Suprapubic skin (tissue), 4 donors: ENCODE data around the gene ANP32E. TPM values are rescaled to one million over a fixed set of nuclear protein-coding genes. Genes with fewer than 3 reads are reported as not detected.

ENCODE experiments used
- DNase-seq, 2 donors: peaks; one replicate each; pipeline ENCODE4 v3.0.0-alpha.2; 2019; ENCODE audit warnings: low spot score in 2 of 2
- H3K27ac ChIP-seq: fragments of 200-600 bp; sonication (generic); one replicate; pipeline ENCODE4 v1.5.1; 2019
- H3K27me3 ChIP-seq: fragments of 200-600 bp; sonication (generic); one replicate; pipeline ENCODE4 v1.5.1; 2019
- H3K36me3 ChIP-seq: fragments of 200-600 bp; sonication (generic); one replicate; pipeline ENCODE4 v1.5.1; 2019
- H3K4me1 ChIP-seq: fragments of 200-600 bp; sonication (generic); one replicate; pipeline ENCODE4 v1.5.1; 2019
- H3K4me3 ChIP-seq: fragments of 200-600 bp; sonication (generic); one replicate; pipeline ENCODE4 v1.5.1; 2019; ENCODE audit warnings: mild to moderate bottlenecking
- H3K9me3 ChIP-seq: fragments of 200-600 bp; sonication (generic); one replicate; pipeline ENCODE4 v1.5.1; 2019
- CTCF ChIP-seq, 2 donors: fragments of 200-600 bp in 1 of 2; fragments of 450-650 bp in 1 of 2; sonication (generic) in 1 of 2; IDR thresholded peaks; one replicate each; pipeline ENCODE4 v1.5.1; 2016 to 2019; ENCODE audit warnings: antibody characterized with exemption in 2 of 2, mild to moderate bottlenecking in 1 of 2, moderate library complexity in 1 of 2
- EP300 ChIP-seq: sonication (generic); formaldehyde crosslinking; IDR thresholded peaks from one replicate; pipeline ENCODE4 v1.6.1; 2017; ENCODE audit warnings: antibody characterized with exemption
- POLR2A ChIP-seq, 2 donors: fragments of 450-650 bp; IDR thresholded peaks; one replicate each; pipeline ENCODE4 v1.6.1; 2017; ENCODE audit warnings: antibody characterized with exemption in 2 of 2, mild to moderate bottlenecking in 2 of 2, moderate library complexity in 2 of 2
- POLR2AphosphoS5 ChIP-seq, 3 donors: sonication (generic); formaldehyde crosslinking; IDR thresholded peaks; one replicate each; pipeline ENCODE4 v1.6.1; 2017; ENCODE audit warnings: antibody characterized with exemption in 3 of 3
- whole genome bisulfite sequencing: methylation state at CpG from one replicate; pipeline ENCODE4 v1.1.5; 2018; 5-methylcytosine and 5-hydroxymethylcytosine counted together
- total RNA-seq, 4 donors: library from RNA; depleted of rRNA; stranded (reverse); fragments of >200 nt; gene quantifications; one replicate each; pipeline ENCODE4 v1.1.0, GENCODE V29; 2016

Gene ANP32E
- total RNA-seq, result 10 to 100 TPM in 3 of 4 donors, 1 to 10 TPM in 1; 7.5 to 17.6 (median 13.7) TPM

DNA sequence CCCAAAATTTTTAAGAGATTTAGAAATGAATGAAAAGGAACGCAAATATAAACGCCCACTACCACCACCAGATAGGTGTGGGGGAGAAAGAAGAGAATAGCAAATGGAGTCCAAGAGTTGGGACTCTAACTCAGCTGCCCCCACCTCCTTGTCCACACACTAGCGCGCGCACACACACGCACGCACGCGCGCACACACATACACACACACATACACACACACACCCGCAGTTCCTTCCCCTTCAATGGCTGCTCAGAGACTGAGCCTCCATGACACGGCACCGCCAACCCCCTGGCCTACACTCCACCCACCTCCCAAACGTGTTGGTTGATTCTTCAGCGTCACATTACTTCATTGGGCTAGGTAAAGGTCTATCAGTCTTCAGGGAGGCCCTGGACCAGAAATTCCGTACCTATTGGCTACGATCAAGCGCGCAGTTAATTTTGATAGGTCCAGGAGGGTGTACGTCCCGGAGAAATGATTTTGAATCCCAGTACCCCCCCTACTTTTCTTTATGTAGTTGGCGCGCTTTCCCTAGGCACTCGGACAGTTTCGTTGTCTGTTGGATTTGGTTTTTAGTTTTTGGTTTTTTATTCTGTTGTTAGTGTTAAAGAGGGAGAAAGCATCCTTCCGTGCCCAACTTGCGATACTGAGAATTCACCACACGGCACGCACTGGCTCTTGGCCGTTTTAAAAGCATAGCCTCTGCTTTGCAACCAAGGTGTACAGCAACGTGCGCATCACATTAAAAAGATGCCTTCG is at the start of gene ANP32E:
TSS of gene ANP32E (minus strand) at position 261 of the 762 bp plus-strand sequence. CDS start 326 bp downstream, outside the sequence.
- WGBS, result under 1% methylated on average over 33 of the region's 33 CpGs
- Histone ChIP-seq H3K27me3 (no peaks in the 10 kb centered on the region), H3K27ac (peak within 1 kb of the TSS; percentile 99), H3K4me1 (peaks cover 21% of the 10 kb centered on the region), H3K9me3 (no peaks in the 10 kb centered on the region), H3K36me3 (no peaks in the 10 kb centered on the region), H3K4me3 (peak within 1 kb of the TSS; percentile 99)
- peak; percentile 96 to 97 for DNase-seq
- TF ChIP-seq POLR2A (IDR thresholded peaks at IDR 0.05), result peak; percentile 16 to 69
- TF ChIP-seq POLR2AphosphoS5 (IDR thresholded peaks at IDR 0.05), result peak; percentile 42 to 95 (median 94)
- TF ChIP-seq CTCF (IDR thresholded peaks at IDR 0.05), result peak in 1 of 2 donors; percentile 7
- TF ChIP-seq EP300, result no peak

DNA sequence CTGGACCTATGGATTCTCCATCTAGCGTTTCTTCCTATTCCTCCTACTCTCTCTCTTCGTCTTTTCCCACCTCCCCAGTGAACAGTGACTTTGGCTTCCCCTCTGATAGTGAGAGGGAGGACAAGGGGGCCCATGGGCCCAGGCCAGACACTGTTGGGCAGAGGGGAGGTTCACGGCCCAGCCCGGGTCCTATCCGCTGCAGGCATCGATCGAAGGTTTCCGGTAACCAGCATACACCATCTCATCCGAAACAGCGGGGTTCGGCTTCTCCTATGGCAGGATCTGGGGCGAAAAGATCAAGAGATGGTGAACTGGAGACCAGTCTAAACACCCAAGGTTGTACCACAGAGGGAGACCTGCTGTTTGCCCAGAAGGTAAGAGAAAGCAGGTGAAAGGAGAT is 47.3 kb upstream of the ANP32E start:
- Histone ChIP-seq H3K4me3 (peak overlapping the region; percentile 48), H3K9me3 (no peaks in the 10 kb centered on the region), H3K36me3 (peaks cover 28% of the 10 kb centered on the region), H3K27ac (peak overlapping the region; percentile 98), H3K27me3 (no peaks in the 10 kb centered on the region), H3K4me1 (peaks cover 29% of the 10 kb centered on the region)
- TF ChIP-seq POLR2A (IDR thresholded peaks at IDR 0.05) (no peak), POLR2AphosphoS5 (IDR thresholded peaks at IDR 0.05) (no peak), CTCF (IDR thresholded peaks at IDR 0.05) (no peak), EP300 (no peak)
- 81% methylated on average over 12 of the region's 12 CpGs for WGBS
- no peak for DNase-seq

GRCh38 chr1:150282558-150282958 is 46.6 kb upstream of the ANP32E start:
- peak overlapping the region; percentile 98 for H3K27ac ChIP-seq
- TF ChIP-seq EP300 (no peak), CTCF (IDR thresholded peaks at IDR 0.05) (no peak), POLR2A (IDR thresholded peaks at IDR 0.05) (no peak), POLR2AphosphoS5 (IDR thresholded peaks at IDR 0.05) (peak in 1 of 3 donors; percentile 70)
- H3K36me3 ChIP-seq, result peaks cover 28% of the 10 kb centered on the region
- H3K27me3 ChIP-seq, result no peaks in the 10 kb centered on the region
- H3K4me3 ChIP-seq, result peak overlapping the region; percentile 48
- H3K4me1 ChIP-seq, result peaks cover 29% of the 10 kb centered on the region
- no peaks in the 10 kb centered on the region for H3K9me3 ChIP-seq
- peak; percentile 84 to 88 for DNase-seq
- WGBS, result 7% methylated on average over 21 of the region's 21 CpGs

DNA sequence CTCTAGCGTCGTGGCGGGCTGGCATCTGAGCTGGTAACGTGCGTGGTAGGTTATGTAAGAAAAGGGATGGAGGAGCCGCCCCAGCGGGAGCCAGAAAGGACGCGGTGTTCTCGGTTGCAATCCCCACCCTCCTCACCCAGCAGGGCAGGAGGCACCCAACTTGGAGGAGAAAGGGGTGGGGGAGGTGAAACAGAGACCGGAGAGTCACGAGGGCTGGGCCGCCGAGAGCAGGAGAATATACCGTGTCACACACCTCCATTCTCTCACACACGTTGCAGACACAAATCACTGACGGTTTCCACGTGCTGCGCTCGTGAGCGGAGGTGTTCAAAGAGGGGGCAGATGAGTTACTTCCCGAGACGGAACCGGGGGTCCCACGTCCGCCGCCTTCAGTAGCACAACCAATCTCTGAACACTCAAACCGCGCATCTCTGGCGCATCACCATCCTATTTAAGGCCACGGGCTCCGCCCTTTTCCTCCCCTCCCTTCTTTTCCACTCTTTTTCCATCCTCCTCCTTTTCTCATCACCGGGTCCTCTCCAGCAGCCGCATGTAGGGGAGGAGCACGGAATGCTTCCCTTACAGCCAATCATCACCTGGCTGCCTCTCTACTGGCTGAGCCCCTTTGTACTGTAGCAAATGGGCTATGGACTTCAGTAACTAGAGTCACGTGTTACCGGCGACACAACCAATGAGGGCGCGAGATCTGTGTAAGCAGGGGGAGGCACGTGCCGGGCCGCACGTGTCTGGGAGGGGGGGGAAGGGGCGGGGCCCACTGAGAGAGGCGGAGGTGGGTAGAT is 46.0 kb upstream of the ANP32E start, which contains the start of gene CIART:
TSS of gene CIART (plus strand) at position 797 of the 800 bp plus-strand sequence. CDS start 714 bp downstream, outside the sequence.
- Histone ChIP-seq H3K9me3 (no peaks in the 10 kb centered on the region), H3K4me3 (peak within 1 kb of the TSS; percentile 48), H3K36me3 (peaks cover 22% of the 10 kb centered on the region), H3K4me1 (peaks cover 29% of the 10 kb centered on the region), H3K27me3 (no peaks in the 10 kb centered on the region), H3K27ac (peak within 1 kb of the TSS; percentile 98)
- peak; percentile 97 for DNase-seq
- under 1% methylated on average over 46 of the region's 46 CpGs for WGBS
- TF ChIP-seq EP300 (peak; percentile 72), POLR2AphosphoS5 (IDR thresholded peaks at IDR 0.05) (peak in 2 of 3 donors; percentile 56 to 84), CTCF (IDR thresholded peaks at IDR 0.05) (no peak), POLR2A (IDR thresholded peaks at IDR 0.05) (peak in 1 of 2 donors; percentile 16)
